M059J (cell line): ENCODE results near the gene SLC35F1. TPM values are rescaled to one million over a fixed set of nuclear protein-coding genes. Genes with fewer than 3 reads are reported as not detected.

Source experiments
- DNase-seq: peaks from one replicate; pipeline ENCODE4 v3.0.0-alpha.2; 2012; ENCODE audit warnings: low read depth
- total RNA-seq: library from RNA; depleted of rRNA; stranded (reverse); fragments of >200 nt; shearing (Covaris generic); gene quantifications from 2 replicates; pipeline ENCODE4 v1.2.3, GENCODE V29; 2014

SLC35F1 gene
- total RNA-seq, 1 experiment from 2014 or later, result 0.02 TPM

DNA sequence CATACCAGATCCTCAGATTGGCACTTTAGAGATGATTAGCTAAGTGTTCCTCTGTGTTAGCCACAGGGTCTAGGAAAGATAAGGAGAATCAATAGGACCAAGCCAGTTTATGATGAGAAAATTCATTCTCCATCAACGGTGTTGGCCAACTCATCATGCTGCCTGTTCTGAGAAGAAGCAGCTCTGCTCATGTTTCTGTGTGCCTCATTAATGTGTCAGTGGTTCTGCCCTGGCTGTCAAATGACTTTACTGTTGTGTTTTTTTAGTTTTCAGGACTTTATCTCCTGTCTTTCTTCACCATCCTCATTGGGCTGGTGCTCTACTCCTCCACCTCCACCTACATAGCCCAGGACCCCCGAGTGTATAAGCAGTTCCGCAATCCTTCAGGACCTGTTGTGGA is 406.7 kb downstream of the SLC35F1 start:
- DNase-seq, result no peak

DNA sequence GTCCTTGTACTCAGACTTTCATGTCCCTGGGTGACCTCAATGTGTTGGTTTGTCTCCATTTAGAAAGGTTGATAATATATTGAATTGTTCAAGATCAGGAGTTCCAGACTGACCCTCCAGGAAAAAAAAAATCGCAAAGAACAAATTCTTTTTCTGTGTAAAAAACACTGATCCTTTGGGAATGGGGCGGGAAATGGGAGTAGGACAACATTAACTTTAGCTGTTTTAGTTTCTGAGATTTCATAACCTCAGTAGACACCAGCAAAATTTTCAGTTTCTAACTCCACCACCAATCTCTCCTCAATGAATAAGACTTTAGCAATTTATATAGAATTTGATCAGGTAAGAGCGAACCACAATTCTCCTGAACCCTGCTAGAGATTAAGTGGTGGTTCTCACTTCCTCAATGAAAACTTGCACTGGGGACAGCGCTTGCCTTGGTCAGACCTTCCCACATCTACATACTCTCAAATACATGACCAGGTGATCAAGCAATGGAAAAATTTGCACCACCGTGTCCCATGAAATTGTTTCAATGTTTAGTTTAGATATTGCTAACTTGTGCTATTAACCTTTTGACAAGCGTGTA is 409.8 kb downstream of the SLC35F1 start:
- DNase-seq, result no peak

DNA sequence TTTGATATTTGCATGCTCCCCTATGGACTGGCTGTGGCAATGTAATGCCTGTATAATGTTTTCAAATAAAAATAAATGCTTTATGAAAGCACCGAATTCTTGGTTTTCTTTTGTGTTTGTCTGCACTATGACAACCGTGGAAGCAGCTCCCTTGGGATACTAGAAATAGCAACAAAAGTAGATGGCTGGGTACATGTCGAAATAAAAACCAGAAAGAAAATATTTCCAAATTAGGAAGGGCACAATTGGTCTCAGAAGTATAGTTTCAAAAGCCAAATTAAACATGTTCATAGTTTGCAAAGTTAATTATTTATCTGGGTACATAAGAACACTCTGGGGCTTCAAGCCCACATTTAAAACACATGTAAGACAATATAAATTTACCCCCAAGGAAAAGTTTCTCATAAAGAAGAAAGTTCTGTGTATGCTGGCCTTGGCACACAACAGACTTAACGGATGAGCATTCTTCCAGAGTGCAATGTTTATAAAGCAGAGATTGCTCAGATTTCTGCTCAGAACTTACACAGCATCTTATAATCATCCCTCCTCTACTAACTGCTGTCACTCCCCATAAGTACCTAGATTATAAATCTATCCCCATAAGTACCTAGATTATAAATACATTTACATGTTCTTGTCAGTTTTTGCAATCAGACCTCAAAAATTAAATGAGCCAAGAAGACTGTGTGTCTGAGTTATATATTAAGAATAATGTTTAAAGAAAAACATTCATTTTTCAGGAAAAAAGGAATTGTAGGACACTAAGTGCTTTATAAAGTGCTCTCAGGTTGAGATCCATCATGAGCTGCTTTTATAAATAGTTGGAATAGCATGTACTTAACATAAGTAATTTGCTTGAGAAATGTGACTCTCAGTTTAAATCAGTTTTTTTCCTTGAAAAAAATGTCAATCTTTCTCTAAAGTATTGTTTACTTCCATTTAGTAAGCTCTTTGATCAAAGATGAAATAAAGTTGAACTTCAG is 410.8 kb downstream of the SLC35F1 start:
- no peak for DNase-seq

DNA sequence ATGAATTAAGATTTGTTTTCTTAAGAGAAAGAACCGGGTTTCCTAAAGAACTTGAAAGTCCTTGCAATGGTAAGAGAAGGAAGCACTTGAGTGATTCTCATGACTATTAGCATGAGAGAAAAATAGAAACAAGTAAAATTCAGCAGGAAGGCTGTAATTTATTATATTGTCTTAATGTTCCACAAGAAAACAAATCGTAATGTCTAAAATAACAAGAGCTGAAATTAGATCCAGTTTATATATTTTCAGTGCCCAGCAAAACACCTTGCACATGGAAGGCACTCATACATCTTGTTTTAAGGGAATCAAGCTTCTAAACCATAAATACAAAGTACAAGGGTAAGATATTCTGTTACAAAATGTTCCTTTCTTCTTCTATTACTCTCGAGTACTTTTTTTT is 411.6 kb downstream of the SLC35F1 start:
- no peak for DNase-seq

DNA sequence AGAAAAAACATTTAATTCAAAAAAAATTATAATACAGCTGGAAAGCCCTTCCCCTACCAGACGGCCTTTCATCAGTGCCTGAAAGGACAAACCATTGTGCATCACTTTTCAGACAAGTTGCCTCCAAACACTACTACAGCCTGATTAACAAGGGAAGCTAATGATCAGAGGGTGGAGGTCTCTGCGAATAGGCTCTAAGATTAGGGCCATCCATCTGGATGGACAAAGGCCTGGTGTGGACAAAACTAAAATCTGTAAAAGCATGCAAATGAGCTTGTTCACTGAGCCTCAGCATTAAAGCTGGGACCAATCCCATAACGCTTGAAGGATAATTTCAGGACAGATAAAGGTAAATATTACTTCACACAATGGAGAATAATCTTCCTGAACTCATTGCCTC is 412.4 kb downstream of the SLC35F1 start:
- DNase-seq, result no peak

DNA sequence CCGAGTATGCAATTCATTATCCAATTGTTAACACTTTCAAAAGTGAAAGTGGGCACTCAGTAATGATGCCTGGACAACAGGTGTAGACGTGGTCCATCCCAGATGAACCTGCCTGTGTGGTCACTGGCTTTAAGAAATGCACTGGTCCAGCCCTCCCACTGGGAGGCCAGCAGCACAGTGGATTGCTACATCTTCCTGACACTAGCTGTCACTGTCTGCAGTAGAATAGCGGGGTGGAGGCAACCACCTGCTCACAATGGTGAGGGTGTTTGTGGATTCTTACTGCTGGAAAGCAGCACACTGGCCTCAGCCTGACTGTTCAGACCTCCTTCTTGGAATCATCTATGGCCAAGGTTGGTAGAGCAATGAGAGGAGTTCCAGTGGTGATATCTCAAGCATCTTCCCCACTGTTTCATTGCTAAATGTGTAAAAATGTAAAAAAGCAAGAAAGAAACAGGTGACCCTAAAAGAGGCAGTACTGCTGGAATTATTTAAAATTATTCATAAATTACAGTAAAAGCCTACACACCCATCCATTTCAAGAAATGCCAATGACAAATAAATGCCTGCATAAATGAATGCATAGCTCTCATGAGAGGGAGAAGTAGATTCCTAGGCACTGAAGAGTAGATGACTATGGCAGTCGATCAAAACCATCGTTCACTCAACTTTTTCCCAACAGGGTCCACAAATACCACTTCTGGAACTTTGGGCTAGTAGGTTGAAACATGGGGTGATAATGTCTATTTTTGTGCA is 413.0 kb downstream of the SLC35F1 start:
- DNase-seq, result no peak

DNA sequence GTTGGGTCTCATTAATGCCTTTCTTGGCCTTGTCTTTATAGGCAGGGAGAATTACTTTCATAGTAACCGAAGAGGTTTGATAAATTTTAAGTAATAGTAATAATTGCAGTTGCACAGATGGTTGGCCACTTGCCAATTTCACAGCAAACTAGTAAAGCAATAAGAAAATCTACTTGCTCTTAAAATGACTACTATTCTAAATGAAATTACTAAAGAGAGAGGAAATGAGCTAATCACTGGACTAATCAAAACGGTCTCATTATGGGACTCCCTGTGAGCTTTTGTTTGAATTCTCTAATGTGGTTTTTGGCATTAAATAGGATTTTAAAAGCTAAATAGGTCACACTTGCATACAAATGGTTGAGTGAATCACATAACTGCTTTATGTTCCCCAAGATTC is 413.6 kb downstream of the SLC35F1 start:
- no peak for DNase-seq

DNA sequence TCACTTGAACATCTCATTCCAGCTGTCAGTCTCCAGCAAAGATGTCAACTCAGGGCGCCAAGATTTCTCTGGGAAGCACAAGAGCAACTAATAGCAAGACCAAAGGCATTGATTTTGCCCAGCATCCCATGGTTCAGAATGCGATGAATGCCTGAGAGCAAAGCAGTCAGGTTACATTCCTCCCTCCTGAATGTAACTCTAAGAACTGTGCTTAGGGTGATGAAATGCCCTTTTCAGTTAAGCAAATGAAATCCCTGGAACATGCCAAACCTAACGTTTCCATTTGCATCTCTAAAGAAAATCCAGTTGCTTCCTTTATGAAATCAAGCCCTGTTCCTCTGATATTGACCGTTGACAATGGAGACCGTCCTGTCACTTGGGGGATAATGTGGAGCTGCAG is 417.1 kb downstream of the SLC35F1 start:
- DNase-seq, result no peak

DNA sequence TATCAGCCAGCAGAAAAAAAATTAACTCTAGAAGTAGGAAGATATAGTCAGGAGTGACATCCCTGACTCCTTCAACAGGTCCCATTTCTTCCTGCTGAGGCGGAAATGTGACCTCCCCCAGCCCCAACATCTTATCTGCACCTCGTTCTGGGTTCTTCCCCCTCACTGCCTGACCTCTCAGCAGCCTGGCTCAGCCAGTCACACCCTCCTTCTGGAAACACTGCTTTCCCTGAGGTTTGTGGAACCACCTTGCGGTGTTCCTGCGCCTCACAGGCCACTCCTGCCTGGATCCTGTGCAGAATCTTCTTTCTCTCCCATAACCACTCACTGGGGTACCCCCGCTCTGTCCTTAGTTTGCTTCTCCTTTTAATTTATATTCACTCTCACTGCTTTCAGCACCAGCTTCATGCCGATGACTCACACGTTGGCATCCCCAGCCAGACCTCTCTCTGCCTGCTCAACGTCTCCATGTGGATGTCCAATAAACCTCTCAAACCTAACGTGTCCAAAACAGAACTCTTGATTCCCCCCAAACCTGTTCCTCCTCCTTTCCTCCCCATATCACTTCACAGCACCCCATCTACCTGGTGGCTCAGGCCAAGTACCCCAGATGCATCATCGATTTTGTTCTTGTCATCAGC is 418.3 kb downstream of the SLC35F1 start:
- peak; percentile 42 for DNase-seq

DNA sequence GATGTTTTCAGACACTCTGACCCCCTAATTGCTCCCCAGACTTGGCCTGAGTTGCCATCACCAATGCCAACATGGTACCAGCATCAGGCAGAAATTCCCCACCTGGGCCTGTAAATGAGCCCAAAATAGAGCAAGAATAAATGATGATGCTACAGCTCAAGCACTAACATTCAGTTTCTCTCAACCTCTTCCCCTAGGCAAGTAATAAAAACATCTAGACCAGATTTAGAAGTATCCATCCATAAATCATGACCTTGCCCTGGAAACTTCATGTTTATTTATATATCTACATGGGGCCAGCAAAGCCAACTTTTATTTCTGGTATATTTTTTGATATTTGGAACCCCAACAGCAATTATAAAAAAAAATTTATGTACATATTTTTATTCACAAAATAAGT is 419.6 kb downstream of the SLC35F1 start:
- DNase-seq, result peak; percentile 20

DNA sequence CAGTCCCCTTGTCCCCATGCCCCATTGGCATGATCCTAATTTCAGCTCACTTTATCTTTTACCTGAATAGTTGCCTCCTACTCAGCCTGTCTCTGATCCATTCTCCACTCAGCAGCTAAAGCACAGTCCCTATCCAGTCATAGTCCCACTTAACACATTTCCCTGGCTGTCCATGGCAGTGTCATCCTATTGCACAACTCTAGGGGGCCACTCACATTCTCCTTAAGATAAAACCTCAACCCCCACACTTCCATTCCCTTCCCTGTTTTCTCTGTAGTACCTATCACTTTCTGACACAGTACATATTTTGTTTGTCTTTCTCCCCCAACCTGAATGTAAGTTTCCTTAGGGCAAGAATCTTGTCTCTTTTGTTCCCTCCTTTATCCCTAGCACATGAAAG is 420.2 kb downstream of the SLC35F1 start:
- DNase-seq, result no peak

DNA sequence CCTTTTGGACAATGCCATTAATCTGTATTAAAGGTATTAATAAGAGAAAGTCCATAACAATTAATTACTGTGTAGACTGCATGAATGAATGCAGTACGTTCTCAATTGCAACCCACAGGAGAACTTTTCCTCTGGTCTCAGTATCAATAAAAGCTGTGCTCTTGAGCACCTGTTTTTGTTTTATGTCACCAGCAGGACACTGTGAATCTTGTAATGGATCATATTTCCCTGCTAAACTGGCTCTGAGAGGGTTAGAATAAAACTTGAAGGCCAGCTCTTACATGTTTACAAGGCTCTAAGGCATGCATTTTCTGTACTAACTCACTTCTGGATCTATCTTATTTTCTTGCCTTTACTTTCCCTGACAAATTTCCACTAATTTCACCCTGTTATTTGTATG is 426.7 kb downstream of the SLC35F1 start:
- no peak for DNase-seq

DNA sequence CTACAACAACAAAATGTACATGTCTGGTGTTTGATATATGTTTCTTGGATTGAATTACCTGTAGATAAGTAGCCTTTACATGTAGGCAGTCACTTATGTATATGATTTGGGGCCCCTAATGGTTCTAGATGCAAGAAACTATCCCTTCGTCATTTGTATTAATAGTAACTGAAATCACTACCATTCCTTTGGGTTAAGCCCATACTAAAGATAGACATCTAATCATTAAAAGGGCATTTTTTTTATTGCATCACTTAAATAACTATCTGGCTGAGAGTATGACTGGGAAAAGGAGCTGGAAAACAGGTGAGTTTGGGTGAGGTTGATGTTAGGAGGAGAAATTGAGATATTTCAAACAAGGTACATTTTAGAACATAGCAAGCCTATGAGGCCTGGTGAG is 427.6 kb downstream of the SLC35F1 start:
- DNase-seq, result no peak

DNA sequence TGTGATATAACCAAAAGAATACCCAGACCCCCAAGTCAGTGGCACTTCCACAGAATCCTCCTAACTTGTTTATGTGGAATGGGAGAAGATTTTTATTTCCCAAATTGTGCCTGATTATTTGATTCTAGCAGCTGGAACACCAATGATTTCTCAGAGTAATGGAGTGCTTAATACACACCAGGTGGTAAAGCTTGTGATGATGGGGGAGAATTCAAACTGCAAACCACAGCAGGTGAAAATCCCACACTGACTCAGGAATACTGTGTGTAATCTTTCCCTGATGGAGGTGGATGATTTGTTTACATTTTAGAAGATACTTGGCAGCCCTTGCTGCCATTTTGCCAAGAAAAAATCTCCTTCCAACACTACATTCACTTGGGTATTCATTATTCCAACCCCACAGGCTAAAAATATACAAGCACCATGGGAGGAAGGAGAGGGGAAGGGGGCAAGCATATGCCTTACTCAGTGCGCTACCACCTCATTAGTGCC is 428.3 kb downstream of the SLC35F1 start:
- DNase-seq, result peak; percentile 15

DNA sequence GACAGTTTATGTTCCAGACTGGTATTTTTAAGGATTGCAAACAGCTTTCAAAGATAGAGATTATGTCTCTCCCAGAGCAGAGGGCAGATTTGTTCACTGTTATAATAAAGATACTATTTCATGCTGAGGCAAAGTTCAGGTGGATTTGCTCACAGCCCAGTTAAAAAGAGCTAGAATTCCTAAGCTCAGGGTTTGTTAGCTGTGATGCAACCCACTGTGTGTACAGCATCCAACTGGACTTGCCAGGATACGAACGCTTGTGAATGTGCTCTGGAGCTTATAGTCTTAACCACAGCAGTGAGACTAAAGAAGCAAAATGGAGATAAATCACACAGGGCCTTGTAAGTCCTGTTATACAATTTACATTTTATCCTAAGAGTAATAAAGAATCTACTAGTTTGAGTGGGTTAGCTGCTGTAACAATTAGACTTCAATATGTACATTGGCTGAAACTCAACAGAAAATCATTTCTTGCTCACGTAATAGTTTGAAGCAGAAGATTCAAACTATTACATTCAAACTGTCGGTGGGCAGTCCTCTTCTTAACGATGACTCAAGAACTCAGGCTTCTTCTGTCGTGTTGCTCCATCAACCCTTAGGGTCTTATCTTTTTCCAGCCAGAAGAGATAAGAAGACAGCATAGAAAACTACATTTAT is 437.1 kb downstream of the SLC35F1 start:
- no peak for DNase-seq

DNA sequence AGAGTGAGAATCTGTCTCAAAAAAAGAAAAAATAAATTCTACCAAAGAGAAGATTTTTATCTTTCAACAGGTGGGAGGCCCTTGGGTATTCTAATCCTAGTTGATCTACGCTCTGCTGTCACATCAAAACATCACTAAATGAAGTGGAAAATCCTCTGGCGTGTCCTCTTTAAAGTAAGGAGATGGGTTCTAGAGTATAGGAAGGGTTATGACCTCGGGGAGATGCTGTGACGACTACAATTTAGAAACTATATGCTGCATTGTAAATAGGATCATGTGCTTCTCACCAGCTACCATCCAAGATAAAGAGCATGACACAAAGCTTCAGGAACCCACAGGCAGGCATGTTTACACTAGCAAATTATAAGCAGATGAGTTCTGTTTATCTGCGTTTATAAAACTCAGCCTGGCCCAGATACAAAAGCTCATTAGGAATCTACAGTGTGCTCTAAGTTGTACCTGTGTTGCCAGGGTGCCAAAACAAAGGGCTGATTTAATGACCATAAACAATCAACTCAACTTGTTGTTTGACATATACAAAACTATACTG is 443.9 kb downstream of the SLC35F1 start:
- peak; percentile 67 for DNase-seq

DNA sequence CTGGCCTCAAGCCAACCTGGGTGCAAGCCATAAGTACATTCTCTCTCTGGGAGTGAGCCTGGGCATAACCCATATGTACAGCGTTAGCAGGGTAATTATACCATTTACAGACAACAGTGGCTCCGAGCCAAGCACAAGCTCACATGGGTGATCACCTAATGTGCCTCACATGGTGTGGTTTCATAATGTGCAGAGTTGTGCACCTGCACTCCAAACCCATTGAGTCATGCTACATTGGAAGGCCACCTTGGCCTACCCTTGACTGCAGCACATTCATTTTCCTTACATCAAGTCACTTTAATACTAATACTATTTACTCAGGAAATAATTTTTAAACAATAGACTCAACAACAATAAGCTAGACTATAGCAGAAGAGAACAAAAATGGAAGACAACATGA is 446.5 kb downstream of the SLC35F1 start:
- DNase-seq, result no peak

DNA sequence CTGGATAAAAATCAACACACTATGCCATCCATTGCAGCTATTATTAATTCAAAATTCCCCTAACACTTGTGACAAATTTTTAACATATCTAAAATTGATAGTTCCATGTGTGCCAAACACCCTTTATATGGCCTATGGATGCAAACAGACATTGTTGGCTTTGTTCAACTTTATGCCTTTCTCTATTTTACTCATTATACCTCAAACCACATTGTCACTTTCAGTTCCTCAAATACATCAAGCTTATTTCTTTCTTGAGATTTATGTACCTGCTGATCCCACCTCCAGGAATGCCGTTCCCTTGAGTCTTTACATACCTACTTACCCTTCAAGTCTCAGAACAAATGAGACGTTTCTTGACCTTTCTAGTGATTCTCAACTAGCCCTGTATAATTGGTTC is 447.6 kb downstream of the SLC35F1 start:
- no peak for DNase-seq

DNA sequence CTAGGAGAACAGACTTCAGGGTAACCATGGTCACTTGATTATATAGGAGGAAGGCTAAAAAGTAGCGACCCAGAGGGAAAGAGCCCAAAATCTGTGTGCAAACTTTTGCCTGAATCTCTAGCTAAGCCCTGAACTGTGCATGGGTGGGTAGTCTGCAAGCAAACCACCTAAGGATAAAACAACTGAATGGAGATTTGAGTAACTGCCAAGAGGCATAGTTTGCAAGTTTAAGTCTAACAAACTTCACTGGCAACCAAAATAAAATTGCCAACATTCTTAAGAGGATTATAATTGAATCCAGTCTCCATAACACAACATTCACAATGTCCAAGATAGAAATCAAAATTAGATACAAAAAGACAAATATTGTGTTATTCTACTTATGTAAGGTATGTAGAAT is 449.0 kb downstream of the SLC35F1 start:
- no peak for DNase-seq

DNA sequence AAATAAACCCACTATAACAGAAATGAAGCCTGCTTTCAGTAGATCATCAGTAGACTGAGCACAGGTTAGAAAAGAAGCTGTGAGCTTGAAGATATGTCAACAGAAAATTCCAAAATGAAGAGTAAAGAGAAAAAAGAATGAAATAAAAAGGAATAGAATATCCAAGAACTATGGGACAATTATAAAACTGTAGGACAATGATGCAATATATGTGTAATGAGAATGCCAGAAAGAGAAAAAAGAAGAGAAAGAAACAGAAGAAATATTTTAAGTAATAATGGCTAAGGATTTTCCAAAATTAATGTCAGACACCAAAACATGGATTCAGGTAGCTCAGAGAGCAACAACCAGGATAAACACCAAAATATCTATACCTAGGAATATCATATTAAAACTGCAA is 449.6 kb downstream of the SLC35F1 start:
- DNase-seq, result no peak
